HG03280 (cell line): ENCODE results near the gene ZMYND19.
"Not testable (repeated sequence)": the region's sequence is repeated elsewhere in the genome, so short reads cannot be mapped to it uniquely, and the experiment has no call there.

Experiments used
- ATAC-seq: cut with Tn5 transposase; IDR thresholded peaks from one replicate; pipeline ENCODE4 v1.9.1; 2021; ENCODE audit warnings: mild to moderate bottlenecking, moderate library complexity; ENCODE audit not compliant: unreplicated experiment

ZMYND19 gene

GRCh38 chr9:137589441-137590122 is 730 bp downstream of the ZMYND19 start:
- peak; percentile 29 for ATAC-seq

- ATAC-seq, result no peak
Observed at GRCh38 chr9:137588891-137589290, 1.4 kb downstream of the ZMYND19 start.

GRCh38 chr9:137588311-137588710 is 2.0 kb downstream of the ZMYND19 start:
- ATAC-seq, result no peak

- no peak for ATAC-seq
Observed at GRCh38 chr9:137586854-137587253, 3.5 kb downstream of the ZMYND19 start.

- no peak for ATAC-seq
Observed at GRCh38 chr9:137583957-137584356, 6.4 kb downstream of the ZMYND19 start.

GRCh38 chr9:137583347-137583746 is 7.0 kb downstream of the ZMYND19 start:
- no peak for ATAC-seq

DNA sequence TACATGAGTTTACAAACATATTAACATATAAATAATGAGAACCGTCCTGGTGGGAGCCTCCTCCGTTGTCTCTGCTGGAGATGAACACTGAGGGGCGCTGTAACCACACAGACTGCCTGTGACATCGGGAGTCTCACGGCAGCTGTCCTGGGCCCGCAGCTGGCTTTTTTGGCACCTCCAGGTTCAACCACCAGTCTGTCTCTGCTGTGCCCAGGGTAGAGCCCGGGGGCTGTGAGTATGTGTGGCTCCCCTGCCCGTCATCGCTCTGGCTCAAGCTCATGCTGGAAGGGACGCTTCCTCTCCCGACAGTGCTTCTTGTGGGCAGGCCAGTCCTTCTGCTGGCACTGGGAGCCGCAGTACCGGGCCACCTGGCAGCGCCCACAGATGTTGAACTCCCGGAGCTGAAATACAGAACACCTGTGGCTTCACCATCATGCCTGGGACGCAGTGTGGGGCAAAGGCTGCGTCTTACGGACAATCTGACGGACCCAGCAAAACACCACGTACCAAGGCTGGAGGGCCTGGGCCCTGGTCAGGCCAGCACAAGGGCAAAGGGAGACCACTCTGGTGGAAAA is 7.9 kb downstream of the ZMYND19 start:
- no peak for ATAC-seq

DNA sequence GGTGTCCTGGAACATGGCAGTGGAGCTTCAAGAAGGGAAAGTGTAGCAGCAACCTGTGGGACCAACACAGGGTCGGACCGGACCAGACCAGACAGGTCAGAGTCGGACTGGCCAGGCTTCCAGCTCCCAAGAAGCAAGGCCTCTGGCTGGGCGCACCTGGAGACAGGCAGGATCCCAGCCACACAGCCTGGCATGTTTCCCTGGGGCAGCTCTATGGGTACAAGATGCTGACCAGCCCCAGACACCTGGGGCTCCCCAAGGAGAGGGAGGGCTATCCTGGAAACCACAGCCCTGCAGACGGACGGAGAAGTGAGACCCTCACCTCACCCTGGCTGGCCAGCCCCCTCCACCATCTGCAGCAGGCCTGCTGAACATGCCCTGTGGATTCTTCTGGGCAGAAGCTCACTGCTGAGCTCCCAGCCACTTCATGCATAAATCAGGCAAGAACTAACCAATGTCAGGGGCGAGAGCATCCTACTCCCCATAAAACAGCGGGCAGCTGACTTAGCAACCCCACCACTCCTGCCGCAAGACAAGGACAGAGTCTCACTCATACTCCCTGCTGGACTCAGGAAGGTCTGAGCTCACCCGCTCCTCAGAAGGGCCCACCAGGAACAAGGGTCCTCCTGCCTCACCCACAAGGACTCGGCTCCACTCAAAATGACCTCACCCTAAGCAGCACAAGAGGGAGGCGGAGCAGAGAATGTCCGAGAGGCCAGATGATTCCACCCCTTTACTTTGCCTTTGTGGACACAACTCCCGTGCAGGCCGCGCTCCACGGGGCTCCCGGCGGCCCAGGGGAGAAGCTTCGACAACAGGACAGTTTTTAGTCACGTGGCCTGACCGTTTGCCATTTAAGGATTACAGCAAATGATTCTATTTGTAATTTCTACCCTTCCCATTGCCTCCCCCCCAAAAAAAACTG is 8.7 kb downstream of the ZMYND19 start:
- no peak for ATAC-seq

GRCh38 chr9:137580954-137581322 is 9.4 kb downstream of the ZMYND19 start:
- ATAC-seq, result no peak

DNA sequence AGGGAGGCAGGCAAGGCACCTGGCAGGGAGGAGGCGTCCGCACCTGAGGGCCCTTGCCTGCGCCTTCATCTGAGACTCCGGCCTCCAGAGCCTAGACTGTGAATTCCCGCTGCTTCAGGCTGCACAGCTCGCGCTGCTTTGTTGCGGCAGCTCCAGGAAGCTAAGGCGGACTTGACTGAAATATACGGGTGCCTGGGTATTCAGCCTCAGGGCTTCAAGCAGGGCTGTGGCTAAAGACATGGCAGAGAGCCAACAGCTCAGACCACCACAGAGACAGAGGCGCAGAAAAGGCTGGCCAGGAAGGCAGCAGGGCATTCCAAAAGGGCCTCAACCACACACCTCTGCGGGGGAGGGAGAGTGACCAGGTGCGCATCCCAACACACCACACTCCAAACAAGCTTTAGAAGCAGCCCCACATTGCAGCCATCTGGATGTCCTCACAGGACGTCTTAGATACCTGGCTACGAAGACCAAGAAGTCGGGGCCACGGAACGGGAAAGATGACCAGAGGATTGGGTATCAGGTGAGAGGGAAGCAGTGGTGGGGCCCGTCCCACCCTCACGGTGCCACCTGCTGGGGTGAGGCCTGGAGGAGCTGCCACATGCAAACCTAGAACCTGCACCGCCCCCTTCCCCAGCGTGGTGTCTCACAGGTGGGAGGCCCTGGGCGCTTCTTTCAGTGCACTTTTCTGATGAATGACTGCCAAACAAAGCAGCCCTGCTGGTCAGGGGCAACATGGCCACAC is 9.9 kb downstream of the ZMYND19 start:
- ATAC-seq, result no peak

GRCh38 chr9:137579259-137579604 is 11.1 kb downstream of the ZMYND19 start:
- no peak for ATAC-seq

GRCh38 chr9:137578518-137579258 is 11.6 kb downstream of the ZMYND19 start, which contains the start of gene DPH7:
DPH7 (minus strand) TSS chr9:137578925; CDS start chr9:137578777, 148 bp downstream.
- ATAC-seq, result peak; percentile 92

- no peak for ATAC-seq
Observed at GRCh38 chr9:137575716-137576411, 14.4 kb downstream of the ZMYND19 start.

GRCh38 chr9:137575364-137575715 is 15.0 kb downstream of the ZMYND19 start:
- ATAC-seq, result no peak

DNA sequence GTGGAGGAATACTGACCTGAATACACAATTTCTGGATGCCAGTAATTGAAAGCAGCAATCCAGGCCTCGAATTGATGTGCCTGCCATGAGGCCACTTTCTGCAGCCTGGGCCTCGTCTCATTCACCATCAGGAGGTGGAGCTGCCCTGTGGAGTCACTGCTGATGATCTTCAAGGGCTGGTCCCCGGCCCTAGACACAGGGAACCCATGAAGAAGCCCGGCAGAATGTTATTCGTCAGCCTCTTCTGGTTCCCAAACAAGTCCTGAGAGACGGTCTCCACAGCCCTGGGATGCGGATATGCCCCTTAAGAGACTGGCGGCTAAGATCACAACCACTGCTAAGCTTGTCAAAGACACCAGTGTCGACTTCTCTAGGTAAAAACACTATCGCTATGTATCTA is 16.1 kb downstream of the ZMYND19 start:
- ATAC-seq, result no peak

- ATAC-seq, result no peak
Observed at GRCh38 chr9:137570566-137570965, 19.7 kb downstream of the ZMYND19 start.

DNA sequence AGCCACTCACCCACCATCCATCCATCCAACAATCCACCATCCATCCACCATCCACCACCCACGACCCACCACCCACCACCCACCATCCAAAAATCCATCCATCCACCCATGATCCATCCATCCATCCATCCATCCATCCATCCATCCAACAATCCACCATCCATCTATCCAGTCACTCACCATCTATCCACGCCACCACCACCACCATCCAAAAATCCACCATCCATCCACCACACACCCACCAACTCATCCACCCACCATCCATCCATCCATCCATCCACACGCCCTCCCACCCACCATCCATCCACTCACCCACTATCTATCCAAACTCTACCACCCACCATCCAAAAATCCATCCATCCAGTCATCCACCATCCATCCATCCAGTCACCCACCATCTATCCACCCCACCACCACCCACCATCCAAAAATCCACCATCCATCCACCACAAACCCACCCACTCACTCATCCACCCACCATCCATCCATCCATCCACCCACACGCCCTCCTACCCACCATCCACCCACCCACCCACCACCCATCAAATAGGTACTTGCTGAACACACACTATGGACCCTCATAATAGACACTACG is 20.6 kb downstream of the ZMYND19 start:
- ATAC-seq, result no peak

DNA sequence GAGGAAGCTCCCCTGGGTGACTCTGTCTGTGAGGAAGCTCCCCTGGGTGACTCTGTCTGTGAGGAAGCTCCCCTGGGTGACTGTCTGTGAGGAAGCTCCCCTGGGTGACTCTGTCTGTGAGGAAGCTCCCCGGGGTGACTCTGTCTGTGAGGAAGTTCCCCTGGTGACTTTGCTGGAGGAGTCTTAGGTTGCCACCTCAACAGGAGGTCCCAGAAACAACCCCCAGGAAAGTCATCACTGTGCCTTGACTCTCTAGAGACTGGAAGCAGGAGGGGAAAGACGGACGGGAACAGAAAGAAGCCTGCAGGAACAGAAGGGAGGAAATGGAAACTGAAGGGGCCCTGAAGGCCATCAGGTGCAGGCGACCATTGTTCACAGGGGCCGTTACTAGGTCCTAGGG is 21.9 kb downstream of the ZMYND19 start:
- ATAC-seq, result not testable (repeated sequence)

DNA sequence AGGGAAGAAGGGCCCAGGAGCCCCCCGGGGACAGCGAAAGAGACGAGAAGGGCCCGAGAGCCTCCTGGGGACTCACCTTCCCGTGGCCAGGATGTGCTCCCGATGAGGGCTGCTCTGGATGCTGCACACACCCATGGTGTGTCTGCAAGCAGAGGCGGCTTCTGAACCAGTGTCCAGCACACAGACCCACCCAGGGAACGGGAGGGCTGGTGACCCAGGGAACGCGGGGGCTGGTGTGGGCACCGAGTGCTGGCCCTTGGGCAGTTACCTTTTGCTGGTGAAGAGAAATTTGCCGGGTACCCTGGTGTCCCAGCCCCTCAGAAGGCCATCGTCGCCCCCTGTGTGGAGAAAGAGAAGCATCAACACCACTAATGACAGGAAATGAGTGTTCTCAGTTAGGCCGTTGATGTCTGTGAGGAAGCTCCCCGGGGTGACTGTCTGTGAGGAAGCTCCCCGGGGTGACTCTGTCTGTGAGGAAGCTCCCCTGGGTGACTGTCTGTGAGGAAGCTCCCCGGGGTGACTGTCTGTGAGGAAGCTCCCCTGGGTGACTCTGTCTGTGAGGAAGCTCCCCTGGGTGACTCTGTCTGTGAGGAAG is 25.4 kb downstream of the ZMYND19 start:
- no peak for ATAC-seq
